Epithelial cell of esophagus (primary cell): ENCODE results near the gene RAD51B.

Source experiments
- DNase-seq: peaks from one replicate; pipeline ENCODE4 v3.0.0; 2010; ENCODE audit warnings: low read depth
- H3K4me3 ChIP-seq: 2 replicates; pipeline ENCODE4 v1.5.1; 2011; ENCODE audit warnings: mild to moderate bottlenecking, low read length, control low read depth
- TF ChIP-seq, protein P1 (sequence below): IDR thresholded peaks from 2 replicates; pipeline ENCODE4 v1.5.1; 2011; ENCODE audit warnings: low read depth, mild to moderate bottlenecking, low read length, control low read depth, inconsistent platforms; ENCODE audit not compliant: insufficient read depth; ENCODE audit errors: missing control alignments

Gene RAD51B

DNA sequence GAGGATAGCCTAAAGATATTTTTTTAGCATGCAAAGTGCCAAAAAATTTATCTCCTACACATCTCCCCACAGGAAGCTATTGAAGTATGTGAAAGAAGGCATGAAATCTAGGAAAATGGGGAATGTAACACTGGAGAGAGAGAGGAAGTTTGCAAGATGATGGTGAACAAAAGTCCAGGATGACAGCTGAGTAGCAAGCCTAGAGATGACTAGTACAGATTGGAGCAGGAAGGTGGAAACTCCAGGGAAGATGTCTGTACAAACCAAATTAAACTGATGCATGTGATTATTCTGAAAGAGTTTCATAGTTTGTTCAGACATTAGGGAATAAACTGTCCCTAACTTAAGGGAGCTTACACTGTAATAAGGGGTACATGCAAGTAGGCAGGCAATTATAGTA is 99.3 kb downstream of the RAD51B start:
- H3K4me3 ChIP-seq = no peak overlapping the region
- no peak for DNase-seq
- TF ChIP-seq, protein P1, sequence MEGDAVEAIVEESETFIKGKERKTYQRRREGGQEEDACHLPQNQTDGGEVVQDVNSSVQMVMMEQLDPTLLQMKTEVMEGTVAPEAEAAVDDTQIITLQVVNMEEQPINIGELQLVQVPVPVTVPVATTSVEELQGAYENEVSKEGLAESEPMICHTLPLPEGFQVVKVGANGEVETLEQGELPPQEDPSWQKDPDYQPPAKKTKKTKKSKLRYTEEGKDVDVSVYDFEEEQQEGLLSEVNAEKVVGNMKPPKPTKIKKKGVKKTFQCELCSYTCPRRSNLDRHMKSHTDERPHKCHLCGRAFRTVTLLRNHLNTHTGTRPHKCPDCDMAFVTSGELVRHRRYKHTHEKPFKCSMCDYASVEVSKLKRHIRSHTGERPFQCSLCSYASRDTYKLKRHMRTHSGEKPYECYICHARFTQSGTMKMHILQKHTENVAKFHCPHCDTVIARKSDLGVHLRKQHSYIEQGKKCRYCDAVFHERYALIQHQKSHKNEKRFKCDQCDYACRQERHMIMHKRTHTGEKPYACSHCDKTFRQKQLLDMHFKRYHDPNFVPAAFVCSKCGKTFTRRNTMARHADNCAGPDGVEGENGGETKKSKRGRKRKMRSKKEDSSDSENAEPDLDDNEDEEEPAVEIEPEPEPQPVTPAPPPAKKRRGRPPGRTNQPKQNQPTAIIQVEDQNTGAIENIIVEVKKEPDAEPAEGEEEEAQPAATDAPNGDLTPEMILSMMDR = no peak

GRCh38 chr14:67919259-67920032 is 99.9 kb downstream of the RAD51B start:
- DNase-seq = no peak

GRCh38 chr14:67926821-67927220 is 107.2 kb downstream of the RAD51B start:
- no peak overlapping the region for H3K4me3 ChIP-seq
- no peak for DNase-seq
- TF ChIP-seq, protein P1 = no peak

More at GRCh38 chr14:67919259-67920032, 99.9 kb downstream of the RAD51B start:
- TF ChIP-seq, protein P1 = no peak
- H3K4me3 ChIP-seq = no peak overlapping the region

DNA sequence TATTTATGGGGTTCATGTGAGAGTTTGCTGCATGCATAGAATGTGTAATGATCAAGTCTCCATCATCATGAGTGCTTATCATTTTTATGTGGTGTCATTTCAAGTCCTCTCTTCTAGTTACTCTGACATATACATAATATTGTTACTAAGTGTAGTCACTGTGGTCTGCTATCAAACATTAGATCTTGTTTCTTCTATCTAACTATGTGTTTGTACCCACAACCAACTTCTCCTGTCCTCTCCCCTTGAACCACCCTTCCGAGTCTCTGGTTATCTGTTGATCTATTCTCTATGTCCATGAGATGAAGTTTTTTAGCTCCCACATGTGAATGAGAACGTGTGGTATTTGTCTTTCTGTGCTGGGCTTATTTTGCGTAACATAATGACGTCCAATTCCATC is 107.7 kb downstream of the RAD51B start:
- DNase-seq = no peak
- H3K4me3 ChIP-seq = no peak overlapping the region
- TF ChIP-seq, protein P1 = no peak

DNA sequence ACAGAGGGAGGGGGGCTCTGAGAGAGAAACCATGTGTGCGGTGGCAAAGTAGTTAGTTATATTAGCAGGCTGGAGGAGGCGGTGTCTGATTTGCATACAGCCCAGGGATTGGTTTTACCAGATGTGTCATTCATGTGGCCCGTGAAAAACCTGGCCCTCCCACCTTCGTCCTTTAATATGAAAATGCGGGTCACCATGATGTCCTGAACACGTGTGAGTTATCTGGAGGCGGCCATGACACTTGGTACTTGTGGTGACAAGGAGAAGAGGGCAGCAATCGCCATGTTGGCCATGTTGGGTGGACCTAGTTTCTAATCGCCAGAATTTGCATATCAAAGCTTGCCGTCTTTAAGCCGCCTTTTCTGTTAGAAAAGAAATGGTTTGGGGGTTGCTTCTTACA is 108.8 kb downstream of the RAD51B start:
- H3K4me3 ChIP-seq = no peak overlapping the region
- TF ChIP-seq, protein P1 = no peak
- DNase-seq = no peak

DNA sequence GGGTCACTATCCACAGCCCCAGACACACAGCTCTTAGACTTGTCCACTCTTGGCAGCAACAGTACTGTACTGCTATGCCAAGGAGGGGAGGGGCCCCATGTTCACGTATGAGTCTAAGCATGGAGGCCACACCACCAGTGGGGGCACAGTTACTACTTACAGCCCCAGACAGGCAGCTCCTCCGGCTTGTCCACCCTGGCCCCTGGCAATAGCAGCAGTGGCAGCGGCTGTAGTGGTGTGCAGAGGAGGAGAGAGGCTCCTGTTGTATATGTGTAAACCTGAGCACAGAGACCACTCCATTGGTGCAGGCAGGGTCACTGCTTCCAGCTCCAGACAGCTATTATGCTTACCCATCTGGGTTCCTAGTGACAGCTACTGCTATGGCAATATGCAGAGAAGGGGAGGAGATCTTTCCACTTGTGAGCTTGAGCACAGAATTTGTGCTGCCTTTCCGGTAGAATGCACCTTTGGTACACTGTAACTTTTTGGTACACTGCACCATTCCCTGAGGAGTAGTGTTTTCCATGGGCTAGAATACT is 113.2 kb downstream of the RAD51B start:
- TF ChIP-seq, protein P1 = no peak

DNA sequence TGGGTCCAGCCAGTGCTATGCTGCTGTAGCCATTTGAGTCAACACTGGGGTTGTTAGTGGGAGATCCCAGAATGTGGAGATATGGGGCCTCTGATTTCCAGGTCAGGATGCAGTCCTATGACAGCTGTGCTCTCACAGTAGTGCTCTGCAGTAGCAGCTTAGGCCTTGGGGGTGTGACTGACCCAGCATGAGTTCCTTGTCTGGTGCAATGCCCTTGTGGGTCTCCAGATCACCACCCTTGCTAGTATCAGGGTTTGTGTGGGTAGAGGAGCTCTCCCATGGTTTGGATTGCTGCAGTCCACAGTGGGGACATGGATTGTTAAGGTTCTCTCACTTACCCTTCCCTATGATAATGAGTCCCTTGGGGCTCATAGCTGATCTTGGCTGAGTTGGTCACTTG is 113.7 kb downstream of the RAD51B start:
- TF ChIP-seq, protein P1 = no peak
- no peak overlapping the region for H3K4me3 ChIP-seq
- DNase-seq = no peak

More for the DNA sequence above, 113.2 kb downstream of the RAD51B start:
- DNase-seq = no peak
- H3K4me3 ChIP-seq = no peak overlapping the region
